Kidney epithelial cell (primary cell): ENCODE results near the gene RRP12. TPM values are rescaled to one million over a fixed set of nuclear protein-coding genes. Genes with fewer than 3 reads are reported as not detected.

ENCODE experiments used
- DNase-seq: peaks from one replicate; pipeline ENCODE4 v3.0.0-alpha.2; 2010; ENCODE audit warnings: low read depth
- H3K27me3 ChIP-seq: 2 replicates; pipeline ENCODE4 v1.6.0; 2011; ENCODE audit warnings: low read length; ENCODE audit not compliant: control insufficient read depth, insufficient read depth
- H3K36me3 ChIP-seq: 2 replicates; pipeline ENCODE4 v1.5.1; 2011; ENCODE audit warnings: low read length; ENCODE audit not compliant: control insufficient read depth, insufficient read depth
- H3K4me3 ChIP-seq: 2 replicates; pipeline ENCODE4 v1.5.1; 2011; ENCODE audit warnings: low read depth, mild to moderate bottlenecking, control low read depth, low read length
- CTCF ChIP-seq: IDR thresholded peaks from 2 replicates; pipeline ENCODE4 v1.5.1; 2011; ENCODE audit warnings: mild to moderate bottlenecking, moderate library complexity, low read length, control low read depth, inconsistent platforms; ENCODE audit not compliant: insufficient read depth, poor library complexity, severe bottlenecking
- total RNA-seq: library from RNA; depleted of rRNA; stranded (reverse); fragments of >200 nt; gene quantifications from 2 replicates; pipeline ENCODE4 v1.2.3, GENCODE V29; 2015

RRP12 gene
- total RNA-seq, 1 donor from 2014 or later = 42.6 TPM

GRCh38 chr10:97388152-97388551 lies 13.0 kb downstream of the RRP12 start:
- TF ChIP-seq CTCF = no peak
- no peaks in the 10 kb centered on the region for H3K27me3 ChIP-seq
- H3K36me3 ChIP-seq = peaks cover 4% of the 10 kb centered on the region
- DNase-seq = no peak
- H3K4me3 ChIP-seq = no peak overlapping the region

- Histone ChIP-seq H3K4me3 (no peak overlapping the region), H3K36me3 (peaks cover 4% of the 10 kb centered on the region), H3K27me3 (no peaks in the 10 kb centered on the region)
- DNase-seq = no peak
- no peak for TF ChIP-seq CTCF
These were observed 15.6 kb downstream of the RRP12 start for GRCh38 chr10:97385565-97385964.

- Histone ChIP-seq H3K36me3 (peaks cover 4% of the 10 kb centered on the region), H3K27me3 (no peaks in the 10 kb centered on the region), H3K4me3 (no peak overlapping the region)
- no peak for DNase-seq
- TF ChIP-seq CTCF = no peak
These were observed 16.5 kb downstream of the RRP12 start for GRCh38 chr10:97384641-97385040.

- Histone ChIP-seq H3K4me3 (no peak overlapping the region), H3K36me3 (peaks cover 4% of the 10 kb centered on the region), H3K27me3 (no peaks in the 10 kb centered on the region)
- DNase-seq = no peak
- no peak for TF ChIP-seq CTCF
These were observed 17.0 kb downstream of the RRP12 start for GRCh38 chr10:97384156-97384555.

DNA sequence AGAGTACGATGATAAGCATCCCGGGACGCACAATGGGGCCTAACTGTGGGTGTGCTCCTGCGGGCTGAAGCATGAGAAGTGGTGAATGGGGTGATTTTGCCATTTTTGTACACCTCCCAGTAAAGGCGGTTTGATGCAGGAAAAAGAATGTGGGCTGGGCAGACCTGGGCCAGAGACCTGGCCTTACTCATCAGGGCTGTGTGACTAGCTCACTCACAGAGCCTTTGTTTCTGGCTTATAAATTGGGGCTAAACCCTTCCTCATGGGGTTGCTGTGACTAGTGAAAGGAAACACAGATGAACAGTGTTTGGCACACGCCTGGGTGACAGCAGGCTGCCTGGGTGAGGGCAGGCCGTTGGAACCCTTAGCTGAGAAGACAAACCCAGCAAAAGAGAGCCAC lies 18.0 kb downstream of the RRP12 start:
- Histone ChIP-seq H3K36me3 (peaks cover 4% of the 10 kb centered on the region), H3K27me3 (no peaks in the 10 kb centered on the region), H3K4me3 (no peak overlapping the region)
- no peak for DNase-seq
- TF ChIP-seq CTCF = no peak

GRCh38 chr10:97381626-97382025 lies 19.5 kb downstream of the RRP12 start:
- DNase-seq = no peak
- no peaks in the 10 kb centered on the region for H3K27me3 ChIP-seq
- no peak overlapping the region for H3K4me3 ChIP-seq
- H3K36me3 ChIP-seq = peaks cover 4% of the 10 kb centered on the region
- no peak for TF ChIP-seq CTCF
